GM20000 (cell line): ENCODE results near the gene ENG.
"Not testable (repeated sequence)": the region's sequence is repeated elsewhere in the genome, so short reads cannot be mapped to it uniquely, and the experiment has no call there.

Experiments
- DNase-seq: peaks from one replicate; pipeline ENCODE4 v3.0.0; 2012; ENCODE audit warnings: low spot score
- CTCF ChIP-seq: IDR thresholded peaks from 2 replicates; pipeline ENCODE4 v1.5.1; 2012; ENCODE audit warnings: mild to moderate bottlenecking, control low read depth; ENCODE audit errors: extremely low read depth, missing control alignments

The ENG gene

DNA sequence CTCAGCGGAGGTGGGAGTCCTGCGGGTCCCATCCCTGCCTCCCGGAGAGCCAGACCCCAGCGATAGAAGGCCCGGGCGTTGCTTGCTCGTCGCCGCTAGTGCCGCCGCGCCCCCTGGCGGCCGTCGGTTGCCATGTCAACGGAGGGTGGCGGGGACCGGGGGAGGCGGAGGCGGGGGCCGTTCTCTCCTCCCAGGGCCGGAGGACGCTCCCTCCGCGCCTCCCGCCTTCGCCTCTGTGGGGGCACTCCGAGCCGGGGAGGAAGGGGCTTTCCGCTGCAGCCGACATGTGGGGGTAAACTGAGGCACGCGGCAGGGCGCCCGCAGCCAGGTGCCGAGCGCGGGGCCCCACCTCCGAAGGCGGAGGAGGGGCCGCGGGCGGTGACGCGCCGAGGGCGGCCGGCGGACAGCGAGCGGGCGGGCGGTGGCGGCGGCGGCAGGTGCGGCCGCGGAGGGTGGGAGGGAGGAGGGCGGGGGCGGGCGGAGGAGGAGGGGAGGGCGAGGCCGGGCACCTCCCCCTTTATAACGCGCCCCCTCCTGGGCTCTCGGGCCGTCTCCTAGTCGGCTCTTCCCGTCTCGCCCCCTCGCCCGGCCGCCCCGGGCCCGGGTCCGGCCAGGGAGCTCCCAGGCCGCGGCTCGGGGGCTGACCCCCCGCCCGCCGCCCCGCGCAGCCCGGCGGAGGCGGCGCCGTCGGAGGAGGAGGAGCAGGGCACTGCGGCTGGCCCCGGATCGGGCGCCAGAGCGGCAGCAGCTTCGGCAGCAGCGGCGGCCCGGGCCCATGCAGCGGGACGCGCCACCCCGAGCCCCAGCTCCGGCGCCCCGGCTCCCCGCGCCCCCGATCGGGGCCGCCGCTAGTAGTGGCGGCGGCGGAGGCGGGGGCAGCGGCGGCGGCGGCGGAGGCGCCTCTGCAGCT lies 69.2 kb downstream of the ENG start:
- peak; percentile 92 for DNase-seq
- peak; percentile 59 for TF ChIP-seq CTCF

- TF ChIP-seq CTCF = no peak
- peak; percentile 68 for DNase-seq
These were observed 71.1 kb downstream of the ENG start for GRCh38 chr9:127783111-127784008.

GRCh38 chr9:127781806-127782205 lies 72.7 kb downstream of the ENG start:
- TF ChIP-seq CTCF = no peak
- no peak for DNase-seq

GRCh38 chr9:127780909-127781308 lies 73.5 kb downstream of the ENG start:
- not testable (repeated sequence) for DNase-seq

DNA sequence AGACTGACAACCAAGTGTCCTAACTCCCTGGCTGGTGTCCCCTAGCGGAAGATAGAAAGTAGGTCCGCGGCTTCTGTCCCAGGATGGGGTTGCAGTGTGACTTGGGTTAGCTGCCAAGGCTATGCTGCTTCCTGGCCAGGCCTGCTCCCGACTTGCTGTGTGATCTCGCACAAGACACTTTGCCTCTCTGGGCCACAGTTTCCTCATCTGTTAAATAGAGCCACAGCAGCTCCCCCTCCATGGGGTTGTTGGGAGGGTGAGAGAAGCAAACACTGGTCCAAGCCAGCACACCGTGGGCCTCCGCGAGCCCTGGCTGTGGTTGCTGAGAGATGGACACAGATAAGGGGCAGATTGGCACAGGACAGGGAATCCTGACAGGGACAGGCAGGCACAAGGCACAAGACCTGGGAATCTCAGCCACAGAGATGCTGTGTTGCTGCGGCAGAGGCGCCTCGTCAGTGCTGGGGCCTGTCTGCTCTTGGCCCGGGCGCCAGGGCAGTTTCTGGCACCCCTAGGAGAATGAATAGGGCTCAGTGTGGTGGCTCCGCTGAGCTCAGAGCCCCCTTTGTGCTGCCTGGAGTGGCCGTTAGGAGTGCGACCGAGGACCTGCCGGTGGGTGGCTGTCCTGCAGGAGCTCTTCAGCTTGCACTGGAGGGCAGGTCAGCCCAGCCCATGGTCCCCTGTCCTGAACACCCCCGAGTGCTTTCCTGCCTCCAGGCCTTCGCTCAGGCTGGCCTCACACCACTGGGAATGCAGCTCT lies 74.2 kb downstream of the ENG start:
- TF ChIP-seq CTCF = no peak
- no peak for DNase-seq

- no peak for TF ChIP-seq CTCF
- DNase-seq = peak; percentile 63
These were observed 75.1 kb downstream of the ENG start for GRCh38 chr9:127779136-127779981.
